Epithelial cell of proximal tubule (primary cell): ENCODE data around the gene RBM14. TPM values are rescaled to one million over a fixed set of nuclear protein-coding genes. Genes with fewer than 3 reads are reported as not detected.
A peak's percentile ranks its signal among the peaks of the same experiment; 100 is the strongest.
"Not testable (repeated sequence)": the region's sequence is repeated elsewhere in the genome, so short reads cannot be mapped to it uniquely, and the experiment has no call there.

Source experiments
- DNase-seq: peaks from one replicate; pipeline ENCODE4 v3.0.0-alpha.2; 2011; ENCODE audit warnings: low read depth
- H3K4me3 ChIP-seq: 2 replicates; pipeline ENCODE4 v1.5.1; 2011; ENCODE audit warnings: low read depth, mild to moderate bottlenecking, low read length
- CTCF ChIP-seq: conservative IDR thresholded peaks from 2 replicates; pipeline ENCODE4 v1.5.1; 2012; ENCODE audit warnings: low read depth, mild to moderate bottlenecking, low read length
- total RNA-seq: library from RNA; depleted of rRNA; stranded (reverse); fragments of >200 nt; gene quantifications from 2 replicates; pipeline ENCODE4 v1.2.3, GENCODE V29; 2015

RBM14 gene
- total RNA-seq, 1 donor from 2014 or later: 40.4 TPM

GRCh38 chr11:66579017-66579606 is 37.3 kb upstream of the RBM14 start:
- H3K4me3 ChIP-seq: no peak overlapping the region
- DNase-seq: no peak
- peak; percentile 90 for TF ChIP-seq CTCF

GRCh38 chr11:66580803-66581202 is 35.6 kb upstream of the RBM14 start:
- no peak for TF ChIP-seq CTCF
- no peak for DNase-seq
- no peak overlapping the region for H3K4me3 ChIP-seq

GRCh38 chr11:66581261-66581660 is 35.2 kb upstream of the RBM14 start:
- no peak overlapping the region for H3K4me3 ChIP-seq
- no peak for TF ChIP-seq CTCF
- DNase-seq: no peak

GRCh38 chr11:66582565-66583147 is 33.8 kb upstream of the RBM14 start:
- not testable (repeated sequence) for H3K4me3 ChIP-seq, DNase-seq

- DNase-seq, H3K4me3 ChIP-seq: not testable (repeated sequence)
Observed at GRCh38 chr11:66585447-66585846, 31.0 kb upstream of the RBM14 start.

GRCh38 chr11:66586136-66586535 is 30.3 kb upstream of the RBM14 start:
- no peak for TF ChIP-seq CTCF
- no peak for DNase-seq
- no peak overlapping the region for H3K4me3 ChIP-seq

GRCh38 chr11:66589315-66589714 is 27.1 kb upstream of the RBM14 start:
- DNase-seq: not testable (repeated sequence)

GRCh38 chr11:66589996-66590675 is 26.3 kb upstream of the RBM14 start:
- H3K4me3 ChIP-seq: no peak overlapping the region
- DNase-seq: no peak
- no peak for TF ChIP-seq CTCF

More at GRCh38 chr11:66589315-66589714, 27.1 kb upstream of the RBM14 start:
- H3K4me3 ChIP-seq: not testable (repeated sequence)
